Peyer's patch (tissue), 4 donors: ENCODE data around the gene MAPK4.

Experiments
- POLR2A ChIP-seq, 2 donors: fragments of 450-650 bp; IDR thresholded peaks; one replicate each; pipeline ENCODE4 v1.5.1; 2017; ENCODE audit warnings: antibody characterized with exemption in 2 of 2, mild to moderate bottlenecking in 2 of 2, moderate library complexity in 2 of 2
- TF ChIP-seq, protein P1 (sequence below), 6 experiments: fragments of 450-650 bp in 4 of 6; fragments of 200-600 bp in 2 of 6; sonication (generic) in 1 of 6; IDR thresholded peaks; one replicate each; pipeline ENCODE4 v1.5.1; 2017 to 2019; ENCODE audit warnings: antibody characterized with exemption in 6 of 6, mild to moderate bottlenecking in 3 of 6, moderate library complexity in 1 of 6

DNA sequence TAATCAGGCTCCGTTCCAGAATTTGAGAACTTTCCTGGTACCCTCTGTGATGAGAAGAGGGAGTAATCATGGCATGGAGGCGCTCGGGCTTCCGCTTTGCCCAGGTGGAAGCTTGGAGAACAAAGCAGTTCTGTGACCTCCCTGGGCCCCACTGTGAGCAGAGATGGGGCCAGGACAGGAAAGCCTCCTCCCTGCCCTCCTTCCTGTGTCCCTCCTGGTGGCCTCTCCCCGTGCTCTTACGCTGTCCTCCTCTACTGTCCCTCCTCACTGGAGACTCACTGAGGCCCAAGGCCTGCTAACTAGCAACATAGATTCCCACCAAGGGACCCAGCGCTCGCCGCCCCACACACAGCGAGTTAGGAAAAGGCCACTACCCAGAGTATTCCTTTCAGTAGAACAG lies 119.8 kb downstream of the MAPK4 start:
- no peak for TF ChIP-seq POLR2A (IDR thresholded peaks at IDR 0.05)
- TF ChIP-seq, protein P1, sequence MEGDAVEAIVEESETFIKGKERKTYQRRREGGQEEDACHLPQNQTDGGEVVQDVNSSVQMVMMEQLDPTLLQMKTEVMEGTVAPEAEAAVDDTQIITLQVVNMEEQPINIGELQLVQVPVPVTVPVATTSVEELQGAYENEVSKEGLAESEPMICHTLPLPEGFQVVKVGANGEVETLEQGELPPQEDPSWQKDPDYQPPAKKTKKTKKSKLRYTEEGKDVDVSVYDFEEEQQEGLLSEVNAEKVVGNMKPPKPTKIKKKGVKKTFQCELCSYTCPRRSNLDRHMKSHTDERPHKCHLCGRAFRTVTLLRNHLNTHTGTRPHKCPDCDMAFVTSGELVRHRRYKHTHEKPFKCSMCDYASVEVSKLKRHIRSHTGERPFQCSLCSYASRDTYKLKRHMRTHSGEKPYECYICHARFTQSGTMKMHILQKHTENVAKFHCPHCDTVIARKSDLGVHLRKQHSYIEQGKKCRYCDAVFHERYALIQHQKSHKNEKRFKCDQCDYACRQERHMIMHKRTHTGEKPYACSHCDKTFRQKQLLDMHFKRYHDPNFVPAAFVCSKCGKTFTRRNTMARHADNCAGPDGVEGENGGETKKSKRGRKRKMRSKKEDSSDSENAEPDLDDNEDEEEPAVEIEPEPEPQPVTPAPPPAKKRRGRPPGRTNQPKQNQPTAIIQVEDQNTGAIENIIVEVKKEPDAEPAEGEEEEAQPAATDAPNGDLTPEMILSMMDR (IDR thresholded peaks at IDR 0.05) = no peak
